ENCODE data around the gene ASXL3.

GRCh38 chr18:33630476-33630875 lies 52.5 kb downstream of the ASXL3 start:
- no peak for TF ChIP-seq CTCF (optimal IDR thresholded peaks at IDR 0.05 in 1 of 3, IDR thresholded peaks at IDR 0.05 in 1 of 3, conservative IDR thresholded peaks at IDR 0.05 in 1 of 3; ENCODE audit: extremely low read depth in 1 of 3, insufficient read depth in 2 of 3, low read length in 3 of 3)
- TF ChIP-seq EZH2 (IDR thresholded peaks at IDR 0.05; ENCODE audit: low read length): no peak
